A673 (cell line): ENCODE data around the gene CNDP1.

Experiments
- EZH2 ChIP-seq: fragments of 200-600 bp; sonication (generic); IDR thresholded peaks from 2 replicates; pipeline ENCODE4 v1.6.1; 2017; ENCODE audit warnings: borderline replicate concordance, low read depth, mild to moderate bottlenecking, mixed read lengths, antibody characterized with exemption, low read length; ENCODE audit not compliant: poor library complexity, severe bottlenecking
- TF ChIP-seq, protein P1 (sequence below): fragments of 300-800, 200-600 bp; sonication (generic); conservative IDR thresholded peaks from 2 replicates; pipeline ENCODE4 v1.5.1; 2017; ENCODE audit warnings: low read depth, mild to moderate bottlenecking, antibody characterized with exemption, low read length, moderate library complexity, mixed read lengths

DNA sequence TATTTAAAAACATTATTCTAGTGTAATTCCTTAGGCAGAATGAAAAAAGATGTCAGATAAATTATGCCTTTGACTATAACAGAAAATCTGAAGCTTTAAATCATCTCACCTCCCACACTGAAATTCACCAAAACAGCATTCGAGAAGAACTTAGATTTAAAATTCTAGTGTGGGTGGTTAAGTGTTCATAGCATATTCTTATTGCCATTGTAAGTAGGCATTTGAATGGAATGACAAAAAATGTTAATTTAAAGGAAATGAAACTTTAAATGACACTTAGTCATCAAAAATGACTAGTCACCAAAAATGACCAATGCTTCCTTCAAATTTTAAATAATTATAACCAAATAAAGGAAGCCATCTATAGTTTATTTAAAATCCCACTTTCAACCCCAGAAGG lies 56.4 kb downstream of the CNDP1 start:
- TF ChIP-seq, protein P1, sequence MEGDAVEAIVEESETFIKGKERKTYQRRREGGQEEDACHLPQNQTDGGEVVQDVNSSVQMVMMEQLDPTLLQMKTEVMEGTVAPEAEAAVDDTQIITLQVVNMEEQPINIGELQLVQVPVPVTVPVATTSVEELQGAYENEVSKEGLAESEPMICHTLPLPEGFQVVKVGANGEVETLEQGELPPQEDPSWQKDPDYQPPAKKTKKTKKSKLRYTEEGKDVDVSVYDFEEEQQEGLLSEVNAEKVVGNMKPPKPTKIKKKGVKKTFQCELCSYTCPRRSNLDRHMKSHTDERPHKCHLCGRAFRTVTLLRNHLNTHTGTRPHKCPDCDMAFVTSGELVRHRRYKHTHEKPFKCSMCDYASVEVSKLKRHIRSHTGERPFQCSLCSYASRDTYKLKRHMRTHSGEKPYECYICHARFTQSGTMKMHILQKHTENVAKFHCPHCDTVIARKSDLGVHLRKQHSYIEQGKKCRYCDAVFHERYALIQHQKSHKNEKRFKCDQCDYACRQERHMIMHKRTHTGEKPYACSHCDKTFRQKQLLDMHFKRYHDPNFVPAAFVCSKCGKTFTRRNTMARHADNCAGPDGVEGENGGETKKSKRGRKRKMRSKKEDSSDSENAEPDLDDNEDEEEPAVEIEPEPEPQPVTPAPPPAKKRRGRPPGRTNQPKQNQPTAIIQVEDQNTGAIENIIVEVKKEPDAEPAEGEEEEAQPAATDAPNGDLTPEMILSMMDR, result no peak
- TF ChIP-seq EZH2, result no peak
